ENCODE measurements around the gene B3GALT4. TPM values are rescaled to one million over a fixed set of nuclear protein-coding genes. Genes with fewer than 3 reads are reported as not detected.

Gene B3GALT4
- total and polyA plus RNA-seq, 2 of the 13 experiments (the other 11 are each of a cell fraction or from before 2014, with no cell fraction given) = 0.04 to 0.27 TPM

- TF ChIP-seq, protein P1, sequence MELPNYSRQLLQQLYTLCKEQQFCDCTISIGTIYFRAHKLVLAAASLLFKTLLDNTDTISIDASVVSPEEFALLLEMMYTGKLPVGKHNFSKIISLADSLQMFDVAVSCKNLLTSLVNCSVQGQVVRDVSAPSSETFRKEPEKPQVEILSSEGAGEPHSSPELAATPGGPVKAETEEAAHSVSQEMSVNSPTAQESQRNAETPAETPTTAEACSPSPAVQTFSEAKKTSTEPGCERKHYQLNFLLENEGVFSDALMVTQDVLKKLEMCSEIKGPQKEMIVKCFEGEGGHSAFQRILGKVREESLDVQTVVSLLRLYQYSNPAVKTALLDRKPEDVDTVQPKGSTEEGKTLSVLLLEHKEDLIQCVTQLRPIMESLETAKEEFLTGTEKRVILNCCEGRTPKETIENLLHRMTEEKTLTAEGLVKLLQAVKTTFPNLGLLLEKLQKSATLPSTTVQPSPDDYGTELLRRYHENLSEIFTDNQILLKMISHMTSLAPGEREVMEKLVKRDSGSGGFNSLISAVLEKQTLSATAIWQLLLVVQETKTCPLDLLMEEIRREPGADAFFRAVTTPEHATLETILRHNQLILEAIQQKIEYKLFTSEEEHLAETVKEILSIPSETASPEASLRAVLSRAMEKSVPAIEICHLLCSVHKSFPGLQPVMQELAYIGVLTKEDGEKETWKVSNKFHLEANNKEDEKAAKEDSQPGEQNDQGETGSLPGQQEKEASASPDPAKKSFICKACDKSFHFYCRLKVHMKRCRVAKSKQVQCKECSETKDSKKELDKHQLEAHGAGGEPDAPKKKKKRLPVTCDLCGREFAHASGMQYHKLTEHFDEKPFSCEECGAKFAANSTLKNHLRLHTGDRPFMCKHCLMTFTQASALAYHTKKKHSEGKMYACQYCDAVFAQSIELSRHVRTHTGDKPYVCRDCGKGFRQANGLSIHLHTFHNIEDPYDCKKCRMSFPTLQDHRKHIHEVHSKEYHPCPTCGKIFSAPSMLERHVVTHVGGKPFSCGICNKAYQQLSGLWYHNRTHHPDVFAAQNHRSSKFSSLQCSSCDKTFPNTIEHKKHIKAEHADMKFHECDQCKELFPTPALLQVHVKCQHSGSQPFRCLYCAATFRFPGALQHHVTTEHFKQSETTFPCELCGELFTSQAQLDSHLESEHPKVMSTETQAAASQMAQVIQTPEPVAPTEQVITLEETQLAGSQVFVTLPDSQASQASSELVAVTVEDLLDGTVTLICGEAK (IDR thresholded peaks at IDR 0.05) = no peak
- TF ChIP-seq, protein P1 (CRISPR knock-in tag; IDR thresholded peaks at IDR 0.05) = peak; percentile 10
- no peak for TF ChIP-seq THAP8 (CRISPR knock-in tag; IDR thresholded peaks at IDR 0.05; ENCODE audit: borderline replicate concordance)
- peak; percentile 7; the same call in 1 of the 2 replicates for TF ChIP-seq ZNF274 (CRISPR knock-in tag; IDR thresholded peaks at IDR 0.05)
- TF ChIP-seq CERS6 (CRISPR knock-in tag; IDR thresholded peaks at IDR 0.05) = peak; percentile 67; the same call in 1 of the 2 replicates
- TF ChIP-seq ZNF235 (CRISPR knock-in tag; IDR thresholded peaks at IDR 0.05; ENCODE audit: borderline replicate concordance) = no peak
- TF ChIP-seq, protein P2, sequence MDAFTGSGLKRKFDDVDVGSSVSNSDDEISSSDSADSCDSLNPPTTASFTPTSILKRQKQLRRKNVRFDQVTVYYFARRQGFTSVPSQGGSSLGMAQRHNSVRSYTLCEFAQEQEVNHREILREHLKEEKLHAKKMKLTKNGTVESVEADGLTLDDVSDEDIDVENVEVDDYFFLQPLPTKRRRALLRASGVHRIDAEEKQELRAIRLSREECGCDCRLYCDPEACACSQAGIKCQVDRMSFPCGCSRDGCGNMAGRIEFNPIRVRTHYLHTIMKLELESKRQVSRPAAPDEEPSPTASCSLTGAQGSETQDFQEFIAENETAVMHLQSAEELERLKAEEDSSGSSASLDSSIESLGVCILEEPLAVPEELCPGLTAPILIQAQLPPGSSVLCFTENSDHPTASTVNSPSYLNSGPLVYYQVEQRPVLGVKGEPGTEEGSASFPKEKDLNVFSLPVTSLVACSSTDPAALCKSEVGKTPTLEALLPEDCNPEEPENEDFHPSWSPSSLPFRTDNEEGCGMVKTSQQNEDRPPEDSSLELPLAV (CRISPR knock-in tag; conservative IDR thresholded peaks at IDR 0.05; ENCODE audit: low read depth) = no peak
- 0 out of 2 replicates have a peak, but pooled peaks have one; percentile 61 for TF ChIP-seq ZNF704 (CRISPR knock-in tag; IDR thresholded peaks at IDR 0.05; ENCODE audit: borderline replicate concordance)
- no peak for TF ChIP-seq ZNF7 (CRISPR knock-in tag; IDR thresholded peaks at IDR 0.05)
- TF ChIP-seq NFKB2 (CRISPR knock-in tag; IDR thresholded peaks at IDR 0.05; ENCODE audit: borderline replicate concordance) = no peak
- peak; percentile 72; the same call in 1 of the 2 replicates for TF ChIP-seq PAF1 (CRISPR knock-in tag; IDR thresholded peaks at IDR 0.05)
Observed at GRCh38 chr6:33272275-33273128, 4.4 kb upstream of the B3GALT4 start (continued).
